ENCODE results near the gene TLX3.

The TLX3 gene

GRCh38 chr5:171306781-171307591, 2.1 kb upstream of the TLX3 start:
- no peak for DNase-seq

DNA sequence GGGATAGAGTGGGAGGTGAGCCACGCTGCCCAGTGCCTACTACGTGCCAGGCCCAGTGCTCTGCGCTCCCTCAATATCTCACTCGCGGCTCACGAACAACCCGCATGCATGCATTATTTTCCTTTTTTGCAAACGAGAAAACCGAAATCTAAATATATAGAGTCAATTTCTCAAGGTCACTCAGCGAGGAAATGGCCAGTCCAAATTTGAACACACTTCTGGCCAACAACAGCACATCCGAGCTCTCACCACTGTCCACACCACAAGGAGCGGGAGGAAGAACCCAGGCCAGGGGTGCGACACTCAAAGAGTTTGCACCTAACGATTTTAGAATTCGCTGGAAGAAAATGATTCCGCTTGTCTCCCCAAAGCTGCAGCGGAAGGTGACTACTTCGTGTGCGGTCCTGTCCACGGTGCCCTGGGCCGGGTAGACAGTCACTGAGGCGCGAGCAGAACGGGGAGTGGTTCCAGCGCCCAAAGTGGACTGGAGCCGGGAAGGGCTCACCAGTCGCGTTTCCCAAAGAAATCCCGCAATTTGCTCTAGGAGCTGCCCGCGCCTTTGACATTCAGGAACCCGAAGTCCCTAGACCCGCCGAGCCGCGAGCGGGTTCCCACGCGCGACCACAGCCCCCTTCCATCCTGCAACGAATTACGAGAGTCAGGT, 1.1 kb upstream of the TLX3 start:
- no peak for DNase-seq

GRCh38 chr5:171309276-171310211, 496 bp downstream of the TLX3 start:
- DNase-seq = no peak

GRCh38 chr5:171310212-171310818, 1.3 kb downstream of the TLX3 start:
- DNase-seq = no peak

GRCh38 chr5:171310819-171311321, 1.8 kb downstream of the TLX3 start:
- DNase-seq = no peak

- peak; percentile 61 for DNase-seq
Measured at GRCh38 chr5:171311322-171312077, 2.5 kb downstream of the TLX3 start.

GRCh38 chr5:171312129-171312974, 3.3 kb downstream of the TLX3 start:
- DNase-seq = peak; percentile 53

DNA sequence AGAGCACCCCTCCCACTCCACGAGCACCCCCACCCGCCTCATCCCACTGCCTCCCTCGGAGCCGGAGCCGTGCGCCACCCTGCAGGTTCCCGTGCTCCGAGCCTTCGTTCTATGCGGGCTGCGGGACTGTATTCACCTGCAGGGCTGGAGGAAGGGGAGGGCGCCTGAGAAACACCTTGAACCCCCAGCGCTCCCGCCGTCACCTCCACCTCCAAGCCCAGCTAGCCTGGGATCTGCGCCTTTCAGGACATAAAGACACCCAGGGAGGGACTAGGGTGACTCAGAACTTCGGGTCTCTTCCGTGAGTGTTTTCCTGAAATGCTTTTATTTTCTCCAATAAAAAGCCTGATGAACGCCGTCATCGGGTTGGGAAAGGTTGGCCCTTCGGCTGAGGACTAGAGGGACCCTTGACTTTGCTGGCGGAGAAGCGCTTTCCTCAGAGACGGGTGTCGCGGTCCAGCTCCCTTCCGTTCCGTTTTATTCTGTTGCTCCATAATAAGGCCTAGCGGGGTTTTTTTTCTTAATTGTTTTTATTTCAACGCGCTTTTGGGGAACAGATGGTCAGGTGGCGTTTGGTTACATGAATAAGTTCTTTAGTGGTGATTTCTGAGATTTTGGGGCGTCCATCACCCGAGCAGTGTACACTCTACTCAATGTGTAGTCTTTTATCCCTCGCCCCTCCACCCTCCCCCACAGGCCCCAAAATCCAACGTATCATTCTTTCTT, 4.6 kb downstream of the TLX3 start:
- peak; percentile 57 for DNase-seq

- peak; percentile 59 for DNase-seq
Measured at GRCh38 chr5:171314728-171315385, 5.8 kb downstream of the TLX3 start.

DNA sequence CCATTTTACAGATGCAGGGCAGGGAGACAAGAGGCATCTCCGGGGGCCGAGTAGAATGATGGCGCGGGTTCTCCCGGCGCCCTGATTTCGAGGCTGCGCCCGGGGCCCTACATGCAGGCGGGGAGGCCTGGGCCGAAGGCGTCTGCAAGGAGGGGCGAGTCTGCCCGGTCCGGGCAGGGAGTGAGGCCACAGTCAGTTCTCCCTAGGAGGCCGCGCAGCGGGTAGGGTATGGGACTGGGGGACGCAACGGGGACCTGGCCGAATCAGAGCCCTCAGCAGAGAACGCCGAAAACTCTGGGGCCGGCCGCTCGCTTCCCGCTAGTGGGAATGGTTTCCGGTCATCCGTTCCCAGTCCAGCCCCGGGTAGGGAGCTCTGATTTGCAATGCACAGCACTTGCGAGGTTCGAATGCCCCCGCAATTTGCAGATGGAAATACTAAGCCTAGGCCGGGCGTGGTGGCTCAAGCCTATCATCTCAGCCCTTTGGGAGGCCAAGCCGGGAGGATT, 6.4 kb downstream of the TLX3 start:
- peak; percentile 48 for DNase-seq

DNA sequence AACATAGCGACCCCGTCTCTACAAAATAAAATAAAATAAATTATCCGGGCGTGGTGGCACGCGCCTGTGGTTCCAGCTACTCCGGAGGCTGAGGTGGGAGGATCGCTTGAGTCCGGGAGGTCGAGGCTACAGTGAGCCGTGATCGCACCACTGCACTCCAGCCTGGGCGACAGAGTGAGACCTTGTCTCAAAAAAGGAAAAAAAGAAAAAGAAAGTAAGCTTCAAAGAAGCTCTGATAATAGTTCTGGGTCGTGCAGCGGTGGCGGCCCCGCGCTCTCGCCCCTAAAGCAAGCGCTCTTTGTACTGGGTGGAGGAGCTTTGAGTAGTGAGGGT, 6.8 kb downstream of the TLX3 start:
- no peak for DNase-seq

DNA sequence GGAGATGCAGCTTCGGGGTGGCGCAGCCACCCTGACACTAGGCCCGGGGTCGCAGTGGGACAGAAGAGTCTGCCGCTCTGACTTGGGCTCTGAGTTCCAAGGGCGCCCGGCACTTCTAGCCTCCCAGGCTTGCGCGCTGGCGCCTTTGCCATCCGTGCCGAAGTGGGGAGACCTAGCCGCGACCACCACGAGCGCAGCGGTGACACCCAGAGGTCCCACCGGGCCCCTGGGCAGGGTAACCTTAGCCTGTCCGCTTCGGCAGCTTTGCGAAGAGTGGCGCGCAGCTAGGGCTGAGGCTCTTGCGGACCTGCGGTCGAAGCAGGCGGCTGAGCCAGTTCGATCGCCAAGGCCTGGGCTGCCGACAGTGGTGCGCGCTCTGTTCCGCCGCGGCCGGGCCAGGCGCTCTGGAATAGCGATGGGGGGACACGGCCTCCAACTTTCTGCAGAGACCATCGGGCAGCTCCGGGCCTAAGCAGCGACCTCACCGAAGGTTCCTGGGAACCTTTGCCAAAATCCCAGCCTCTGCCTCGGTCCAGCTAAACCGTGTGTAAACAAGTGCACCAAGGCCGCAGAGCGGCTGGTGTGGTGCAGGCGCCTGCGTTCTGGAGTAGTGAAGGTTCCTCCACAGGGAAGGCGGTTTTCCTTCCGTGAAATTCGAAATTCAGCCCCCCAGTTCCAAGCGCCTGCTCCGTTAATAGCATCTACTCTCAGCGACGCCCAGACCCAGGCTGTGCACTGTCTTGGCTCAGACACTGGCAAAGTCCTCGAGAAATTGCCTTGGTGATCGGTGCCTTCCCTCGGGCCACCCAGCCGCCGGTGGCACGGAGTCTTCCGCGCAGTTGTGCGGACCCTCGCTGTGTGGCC, 7.4 kb downstream of the TLX3 start:
- no peak for DNase-seq

GRCh38 chr5:171317230-171317629, 8.2 kb downstream of the TLX3 start:
- DNase-seq = no peak

GRCh38 chr5:171318026-171318425, 9.0 kb downstream of the TLX3 start:
- no peak for DNase-seq

DNA sequence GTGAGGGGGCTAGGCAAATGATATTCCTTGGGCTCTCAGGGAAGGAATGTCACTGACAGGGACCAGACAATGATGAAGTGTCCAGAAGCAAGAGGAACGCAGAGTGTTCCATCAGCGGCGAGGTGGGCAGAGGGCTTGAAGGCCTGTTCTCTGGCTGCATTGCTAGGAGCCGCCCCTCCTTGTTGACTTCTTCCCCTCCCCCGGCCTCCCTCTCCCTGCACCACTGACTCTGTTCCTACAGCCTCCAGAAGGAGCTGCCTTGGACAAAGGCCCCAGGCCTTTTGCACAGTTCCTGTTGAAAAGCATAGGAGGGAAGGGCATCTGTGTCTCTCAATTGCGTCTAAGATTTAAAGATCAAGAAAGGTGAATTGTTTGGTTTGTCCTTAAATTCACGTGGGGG, 12.4 kb downstream of the TLX3 start:
- no peak for DNase-seq

DNA sequence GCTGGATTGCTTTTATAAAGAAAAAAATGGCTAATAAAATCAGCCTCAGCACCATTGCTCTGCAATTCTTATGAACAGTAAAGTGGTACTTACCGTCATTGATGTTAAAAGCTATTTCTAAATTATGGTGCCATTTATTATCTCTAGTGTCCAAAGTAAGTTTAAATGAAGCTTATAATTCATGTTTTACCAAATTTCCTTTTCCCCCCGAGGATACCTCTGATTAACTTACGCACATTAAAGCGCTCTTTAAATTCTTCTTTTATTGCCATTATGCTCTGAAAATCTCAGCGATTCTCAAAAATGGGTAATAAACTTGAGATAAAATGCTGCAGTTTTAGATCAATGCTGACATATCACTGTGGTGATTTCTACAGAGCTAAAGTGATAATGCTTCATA, 13.5 kb downstream of the TLX3 start:
- no peak for DNase-seq

- no peak for DNase-seq
Measured at GRCh38 chr5:171323007-171323406, 14.0 kb downstream of the TLX3 start.

- no peak for DNase-seq
Measured at GRCh38 chr5:171323806-171324632, 15.0 kb downstream of the TLX3 start.
